CD4-positive, alpha-beta T cell treated with Interleukin-6 for 4 hours (primary cell): ENCODE results near the gene ATP2C2.
"Not testable (repeated sequence)": the region's sequence is repeated elsewhere in the genome, so short reads cannot be mapped to it uniquely, and the experiment has no call there.

Experiments
- DNase-seq: peaks from one replicate; pipeline ENCODE4 v3.0.0-alpha.2; 2020; ENCODE audit warnings: mixed read lengths

The ATP2C2 gene

DNA sequence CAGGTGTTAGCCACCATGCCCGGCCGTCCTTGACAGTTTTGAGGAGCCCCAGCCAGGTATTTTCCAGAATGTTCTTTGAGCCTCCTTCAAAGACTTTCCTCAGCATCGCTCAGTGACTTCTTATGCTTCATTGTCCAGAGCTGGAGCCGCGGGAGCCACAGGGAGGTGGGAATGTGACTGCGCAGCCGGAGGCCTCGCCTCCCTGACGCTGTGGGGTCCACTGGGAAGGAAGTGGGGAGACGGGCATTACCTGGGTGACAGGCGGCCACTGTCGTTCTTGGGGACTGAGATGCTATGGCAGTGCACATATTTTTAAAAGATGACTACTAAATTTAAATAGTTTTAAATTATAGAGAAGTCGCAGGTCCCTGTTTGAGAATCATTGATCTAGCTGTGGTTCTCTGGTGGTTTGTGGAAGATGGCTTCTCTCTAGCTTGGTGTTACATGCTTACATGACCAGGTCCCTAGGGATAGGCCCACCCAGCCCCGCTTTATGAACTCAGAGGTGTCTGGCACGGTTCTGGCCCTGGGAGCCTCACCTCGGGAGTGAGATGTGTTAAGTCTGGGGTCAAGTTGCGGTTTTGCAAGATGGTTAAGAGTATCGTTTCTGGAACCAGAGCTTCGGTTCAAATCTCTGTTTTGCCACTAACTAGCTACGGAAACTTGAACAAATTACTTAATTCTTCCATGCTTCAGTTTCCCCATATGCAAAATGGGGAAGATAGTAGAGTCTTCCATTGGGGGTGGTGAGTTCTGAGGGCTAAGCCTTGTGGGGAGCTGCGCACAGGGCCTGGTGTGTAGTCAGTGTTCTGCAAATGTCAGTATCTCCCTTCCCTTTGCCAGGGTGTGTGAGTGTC lies 53.0 kb downstream of the ATP2C2 start:
- DNase-seq, result no peak

DNA sequence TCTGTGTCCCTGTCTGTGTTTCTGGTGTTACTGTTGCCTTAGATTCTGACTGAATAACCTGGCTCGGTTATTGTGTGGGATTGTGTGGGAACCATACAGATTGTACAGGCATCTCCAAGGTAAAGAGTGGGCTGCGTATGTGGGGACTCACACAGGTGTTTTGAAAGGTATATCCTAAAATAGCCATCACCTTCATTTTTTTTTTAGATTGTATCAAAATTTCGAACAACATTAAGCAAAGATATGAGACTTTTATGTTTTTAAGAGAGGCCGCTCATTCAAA lies 53.5 kb downstream of the ATP2C2 start:
- DNase-seq, result no peak

DNA sequence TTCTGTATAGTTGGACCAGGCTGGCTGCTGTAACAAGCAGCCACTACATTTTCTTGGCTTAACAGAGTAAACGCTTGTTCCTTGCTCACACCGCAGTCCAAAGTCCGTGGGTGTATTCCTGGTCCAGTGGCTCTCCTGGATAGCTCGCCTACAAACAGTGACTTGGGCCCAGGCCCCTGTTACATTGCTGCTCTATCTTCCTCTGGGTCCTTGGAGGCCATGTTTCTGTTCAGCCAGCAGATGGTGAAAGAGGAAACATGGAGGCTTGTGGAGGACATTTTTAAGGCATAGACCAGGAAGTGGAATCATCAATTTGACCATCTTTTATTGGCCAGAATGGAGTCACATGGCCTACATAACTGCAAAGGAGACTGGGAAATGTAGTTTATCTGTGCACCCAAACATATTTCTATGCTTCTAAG lies 55.1 kb downstream of the ATP2C2 start:
- DNase-seq, result no peak

GRCh38 chr16:84425696-84426095 lies 57.4 kb downstream of the ATP2C2 start:
- DNase-seq, result no peak

DNA sequence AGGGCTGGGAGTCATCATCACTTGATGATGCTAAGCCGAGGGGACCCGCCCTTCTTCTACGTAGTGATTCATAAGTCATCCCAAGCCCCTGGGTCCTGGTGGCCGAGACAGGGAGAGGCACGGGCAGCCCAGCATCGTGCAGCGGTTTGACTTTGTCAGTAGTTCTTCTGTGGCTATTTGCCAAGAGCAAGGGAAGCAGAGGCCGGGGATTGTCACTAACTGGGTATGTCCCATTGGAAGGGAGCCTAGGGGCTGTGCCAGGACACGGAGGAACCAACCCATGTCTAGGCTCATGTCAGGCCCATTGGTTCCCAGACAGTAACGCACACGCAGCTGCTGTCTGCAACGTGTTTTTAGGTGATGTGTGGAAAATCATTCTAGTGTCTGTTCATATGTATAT lies 58.5 kb downstream of the ATP2C2 start:
- DNase-seq, result no peak

GRCh38 chr16:84427553-84427952 lies 59.2 kb downstream of the ATP2C2 start:
- DNase-seq, result no peak

- DNase-seq, result no peak
Measured at GRCh38 chr16:84430860-84431259, 62.5 kb downstream of the ATP2C2 start.

GRCh38 chr16:84434800-84435199 lies 66.5 kb downstream of the ATP2C2 start:
- no peak for DNase-seq

- no peak for DNase-seq
Measured at GRCh38 chr16:84436196-84436595, 67.9 kb downstream of the ATP2C2 start.

DNA sequence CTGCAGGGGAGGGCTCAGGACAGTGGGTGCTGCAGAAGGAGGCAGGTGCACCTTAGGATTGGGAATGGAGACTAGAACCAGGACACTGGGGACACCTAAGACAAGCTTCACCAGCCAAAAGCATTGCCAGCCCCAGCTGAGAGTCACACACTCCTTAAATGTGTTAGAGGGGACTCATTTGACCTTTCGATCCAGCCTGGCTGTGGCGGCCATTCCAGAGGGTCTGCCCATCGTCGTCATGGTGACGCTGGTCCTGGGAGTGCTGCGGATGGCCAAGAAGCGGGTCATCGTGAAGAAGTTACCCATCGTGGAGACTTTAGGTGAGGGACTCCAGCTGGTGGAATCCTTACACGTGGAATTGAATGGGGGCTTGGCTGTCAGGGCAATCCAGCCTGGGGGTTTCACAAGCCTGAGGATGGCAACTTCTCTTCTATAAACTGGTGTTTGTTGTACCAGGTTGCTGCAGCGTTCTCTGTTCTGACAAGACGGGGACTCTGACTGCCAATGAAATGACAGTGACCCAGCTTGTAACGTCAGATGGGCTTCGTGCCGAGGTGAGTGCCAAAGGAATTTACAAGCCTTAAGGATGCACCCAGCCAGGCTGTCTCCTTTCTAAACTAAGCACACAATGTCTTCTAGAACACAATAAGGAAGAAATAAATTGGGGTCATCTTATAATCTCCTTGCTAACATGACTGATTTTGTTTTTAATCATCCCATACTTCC lies 70.8 kb downstream of the ATP2C2 start:
- DNase-seq, result no peak

DNA sequence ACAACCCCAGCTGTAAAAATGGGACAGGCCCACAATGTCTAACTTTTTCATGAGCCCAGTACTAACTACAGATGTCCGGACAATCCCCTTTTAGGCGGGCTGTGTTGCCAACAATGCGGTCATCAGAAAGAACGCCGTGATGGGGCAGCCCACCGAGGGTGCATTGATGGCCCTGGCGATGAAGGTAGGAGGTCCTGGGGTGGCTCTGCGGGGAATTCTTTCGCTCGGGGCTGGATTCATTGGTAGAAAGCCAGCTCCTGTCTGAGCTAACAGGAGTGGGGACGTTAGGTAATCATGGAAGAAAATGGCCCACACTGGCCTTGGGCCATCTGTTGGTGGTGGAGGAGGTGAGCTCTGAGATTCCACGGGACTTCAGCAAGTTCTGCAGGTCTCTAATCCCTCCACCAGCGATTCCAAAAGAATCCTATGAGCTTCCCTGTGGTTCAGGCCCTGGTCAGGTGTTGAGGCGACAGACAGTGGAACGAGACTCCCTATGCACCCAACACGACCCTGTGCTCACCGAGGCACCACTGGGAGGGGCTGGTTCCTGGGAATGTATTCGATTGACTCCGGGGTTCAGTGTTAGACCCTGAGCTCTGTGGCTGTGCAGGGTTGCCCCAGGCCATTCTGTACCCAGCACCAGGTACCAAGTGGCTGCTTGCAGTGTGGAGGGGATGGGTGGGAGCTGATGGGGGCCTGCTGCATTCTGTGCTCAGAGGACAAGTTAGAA lies 74.2 kb downstream of the ATP2C2 start:
- DNase-seq, result no peak

- DNase-seq, result no peak
Measured at GRCh38 chr16:84443166-84443802, 74.9 kb downstream of the ATP2C2 start.

DNA sequence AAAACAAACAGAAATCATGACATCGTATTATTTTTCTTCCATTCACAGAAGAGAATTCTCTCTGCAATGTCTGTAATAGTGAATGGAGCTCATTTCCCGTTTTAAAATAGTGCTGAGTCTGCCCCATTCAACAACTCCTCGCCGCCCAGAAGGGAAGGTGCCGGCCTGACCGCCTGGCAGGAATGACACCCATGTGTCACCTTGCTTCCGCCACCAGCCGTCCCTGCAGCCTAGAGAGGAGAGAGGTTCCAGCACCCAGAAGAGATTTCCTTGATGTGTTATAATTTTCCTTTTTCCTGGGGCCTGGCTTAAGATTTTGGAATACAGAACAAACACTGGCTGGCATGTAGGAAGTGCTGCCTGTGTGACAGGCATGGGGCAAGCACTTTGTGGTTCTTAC lies 76.1 kb downstream of the ATP2C2 start:
- no peak for DNase-seq

DNA sequence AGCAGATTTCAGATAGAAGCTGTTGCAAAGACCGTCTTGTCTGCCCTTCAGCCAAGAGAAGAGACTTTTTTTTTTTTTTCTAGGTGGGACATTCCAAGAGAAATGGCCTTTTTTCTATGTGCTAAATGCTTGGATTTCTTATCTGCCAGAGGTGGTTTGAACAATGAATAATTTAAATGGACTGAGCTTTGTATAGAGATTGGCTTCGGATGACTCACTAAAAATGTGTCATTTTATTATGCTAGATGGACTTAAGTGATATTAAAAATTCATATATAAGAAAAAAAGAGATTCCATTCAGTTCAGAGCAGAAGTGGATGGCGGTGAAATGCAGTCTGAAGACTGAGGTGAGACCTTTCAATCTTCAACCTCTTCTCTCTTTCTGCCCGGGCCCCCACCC lies 77.7 kb downstream of the ATP2C2 start:
- no peak for DNase-seq

DNA sequence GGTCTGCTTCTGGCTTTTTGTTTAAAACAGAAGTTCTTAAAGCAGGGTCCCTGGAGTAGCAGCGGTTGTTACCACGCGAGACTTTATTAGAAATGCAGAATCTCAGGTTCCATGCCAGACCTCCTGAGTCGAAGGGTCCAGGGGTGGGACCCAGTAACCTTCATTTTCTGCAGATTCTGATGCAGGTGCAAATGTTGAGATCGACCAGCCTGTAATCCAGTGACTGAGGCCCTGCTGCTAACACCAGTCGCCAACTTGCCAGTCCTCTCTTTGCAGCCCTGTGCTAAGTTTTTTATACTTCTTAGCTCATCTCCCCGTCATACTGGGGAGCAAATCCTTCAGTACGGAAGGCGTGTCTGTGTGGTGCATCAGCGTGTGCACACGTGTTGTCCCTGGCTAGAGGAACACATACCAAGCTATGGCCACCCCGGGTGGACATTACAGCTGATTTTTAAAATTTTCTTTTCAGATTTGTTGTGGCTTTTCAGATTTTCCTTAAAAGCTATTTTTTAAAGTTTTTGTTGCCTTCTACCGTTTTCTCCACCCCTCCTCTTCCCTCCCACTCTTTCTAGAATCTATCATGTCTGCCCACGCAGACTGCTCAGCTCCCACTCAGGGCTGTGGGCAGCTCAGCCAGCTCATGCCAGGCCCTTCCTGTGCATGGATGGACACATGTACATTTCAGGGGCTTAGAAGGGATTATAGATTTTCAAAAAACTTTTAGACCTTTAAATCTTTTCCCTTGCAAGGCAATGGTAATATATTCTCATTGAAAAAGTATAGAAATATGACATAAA lies 78.5 kb downstream of the ATP2C2 start:
- DNase-seq, result no peak

DNA sequence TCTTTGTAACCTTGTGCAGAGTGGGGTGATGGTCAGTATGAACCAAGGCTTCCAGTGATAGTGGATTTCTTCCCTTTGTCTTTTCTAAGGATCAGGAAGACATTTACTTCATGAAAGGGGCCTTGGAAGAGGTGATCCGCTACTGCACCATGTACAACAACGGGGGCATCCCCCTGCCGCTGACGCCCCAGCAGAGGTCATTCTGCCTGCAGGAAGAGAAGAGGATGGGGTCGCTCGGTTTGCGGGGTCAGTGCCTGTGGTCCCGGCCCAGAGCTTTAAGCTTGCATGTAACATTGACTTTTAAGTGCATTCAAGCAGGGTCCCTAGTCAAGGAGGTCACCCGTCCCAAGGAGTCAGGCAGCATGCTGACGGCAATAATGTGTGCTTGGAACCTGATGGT lies 80.1 kb downstream of the ATP2C2 start:
- DNase-seq, result no peak

GRCh38 chr16:84449156-84450140 lies 81.1 kb downstream of the ATP2C2 start:
- no peak for DNase-seq

DNA sequence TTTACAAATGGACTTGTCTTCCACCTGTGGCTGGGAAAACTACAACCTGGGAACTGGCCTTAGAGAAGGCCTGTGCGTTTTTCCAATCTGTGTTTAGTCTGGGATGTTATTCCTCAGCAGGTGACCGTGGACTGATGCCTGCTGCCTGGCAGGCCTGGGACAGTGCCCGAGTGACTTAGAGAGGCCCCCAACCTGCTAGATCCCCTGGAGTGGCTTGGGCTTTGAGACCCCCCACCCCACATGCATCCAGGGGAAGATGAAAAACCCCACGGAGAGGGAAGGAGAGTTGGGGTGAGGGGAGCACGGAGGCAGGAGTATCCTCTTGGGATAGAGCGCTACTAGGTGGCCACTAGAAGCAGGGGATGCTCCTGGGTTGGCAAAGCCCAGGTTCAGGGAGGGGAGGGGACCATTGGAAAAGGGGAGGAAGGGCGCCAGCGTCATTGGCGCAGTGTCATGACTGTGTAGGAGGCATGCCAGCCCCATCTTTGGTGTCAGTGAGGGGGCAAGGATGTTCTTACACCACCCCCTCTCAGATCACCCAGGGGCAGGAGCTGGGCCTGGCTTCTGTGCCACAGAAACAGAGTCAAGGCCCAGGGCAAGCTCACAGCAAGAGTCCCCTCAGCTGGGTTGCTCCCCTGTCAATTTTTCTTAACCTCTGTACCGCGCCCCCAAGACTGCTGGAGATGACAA lies 82.0 kb downstream of the ATP2C2 start:
- no peak for DNase-seq

DNA sequence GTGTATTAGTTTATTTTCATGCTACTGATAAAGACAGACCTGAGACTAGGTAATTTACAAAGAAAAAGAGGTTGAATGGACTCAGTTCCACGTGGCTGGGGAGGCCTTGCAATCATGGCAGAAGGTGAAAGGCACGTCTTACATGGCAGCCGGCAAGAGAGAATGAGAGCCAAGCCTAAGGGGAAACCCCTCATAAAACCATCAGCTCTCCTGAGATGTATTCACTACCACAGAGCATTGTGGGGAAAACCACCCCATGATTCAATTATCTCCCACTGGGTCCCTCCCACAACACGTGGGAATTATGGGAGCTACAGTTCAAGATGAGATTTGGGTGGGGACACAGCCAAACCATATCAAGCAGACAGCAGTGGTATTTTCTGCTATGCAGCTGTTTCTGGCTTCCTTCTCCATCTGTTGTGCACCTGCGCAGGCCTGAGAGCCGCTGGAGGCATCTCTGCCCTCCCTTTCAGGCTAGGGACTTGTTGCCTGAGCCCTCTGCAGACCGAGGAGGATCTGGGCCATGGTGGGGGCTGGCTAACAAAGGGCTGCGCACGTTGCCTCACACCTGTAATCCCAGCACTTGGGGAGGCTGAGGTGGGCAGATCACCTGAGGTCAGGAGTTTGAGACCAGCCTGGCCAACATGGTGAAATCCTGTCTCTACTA lies 82.8 kb downstream of the ATP2C2 start:
- not testable (repeated sequence) for DNase-seq

- DNase-seq, result no peak
Measured at GRCh38 chr16:84451781-84452180, 83.4 kb downstream of the ATP2C2 start.
